Esophagus squamous epithelium (tissue), 4 donors: ENCODE data around the gene PRKCZ.

ENCODE experiments used
- POLR2A ChIP-seq, 4 donors: fragments of 450-650 bp; IDR thresholded peaks; one replicate each; pipeline ENCODE4 v1.6.1; 2017; ENCODE audit warnings: antibody characterized with exemption in 4 of 4, mild to moderate bottlenecking in 4 of 4, moderate library complexity in 3 of 4
- TF ChIP-seq, protein P1 (sequence below), 6 experiments: fragments of 450-650 bp in 4 of 6; fragments of 200-600 bp in 2 of 6; sonication (generic) in 2 of 6; IDR thresholded peaks; one replicate each; pipeline ENCODE4 v1.5.1; 2016 to 2019; ENCODE audit warnings: antibody characterized with exemption in 6 of 6, mild to moderate bottlenecking in 4 of 6, moderate library complexity in 4 of 6

DNA sequence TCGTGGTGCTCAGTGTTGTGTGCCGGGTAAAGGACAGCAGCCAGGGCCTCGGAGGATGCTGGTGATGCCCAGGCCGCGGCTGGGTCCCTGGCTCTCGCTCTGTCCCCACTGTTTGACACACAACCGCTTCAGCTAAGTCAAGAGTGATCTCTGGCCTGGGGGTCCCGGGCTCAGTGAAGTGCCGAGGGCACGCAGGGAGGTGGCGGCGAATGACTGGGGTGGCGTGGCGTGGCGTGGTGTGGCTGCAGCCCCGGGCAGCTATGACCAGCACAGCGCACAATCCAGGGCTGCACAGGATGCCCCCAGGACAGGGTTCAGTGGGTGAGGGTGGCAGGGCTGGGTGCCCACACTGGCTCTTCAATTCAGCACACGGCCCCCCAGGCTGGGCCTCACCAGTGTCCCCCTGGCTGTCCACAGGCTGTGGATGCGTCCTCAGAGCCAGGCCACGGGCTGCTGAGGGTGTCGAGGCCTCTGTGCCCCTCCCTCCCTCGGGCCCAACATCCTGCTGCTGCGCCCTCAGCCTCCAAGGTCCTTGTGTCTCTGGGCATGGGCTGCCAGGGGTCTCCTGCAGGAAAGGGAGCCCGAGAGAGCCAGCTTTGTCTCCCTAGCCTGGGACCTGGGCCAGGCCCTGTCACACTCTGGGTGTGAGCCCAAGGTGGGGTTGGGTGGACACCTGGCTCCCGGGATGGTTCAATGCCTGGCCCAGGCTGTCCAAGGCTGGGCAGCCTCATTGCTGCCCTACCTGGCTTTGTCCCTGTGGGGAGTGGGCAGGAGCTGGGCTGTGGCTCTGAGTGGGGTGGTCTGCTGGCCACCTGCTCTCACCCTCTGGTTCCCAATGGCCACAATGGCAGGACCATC lies 165.9 kb downstream of the PRKCZ start:
- TF ChIP-seq, protein P1, sequence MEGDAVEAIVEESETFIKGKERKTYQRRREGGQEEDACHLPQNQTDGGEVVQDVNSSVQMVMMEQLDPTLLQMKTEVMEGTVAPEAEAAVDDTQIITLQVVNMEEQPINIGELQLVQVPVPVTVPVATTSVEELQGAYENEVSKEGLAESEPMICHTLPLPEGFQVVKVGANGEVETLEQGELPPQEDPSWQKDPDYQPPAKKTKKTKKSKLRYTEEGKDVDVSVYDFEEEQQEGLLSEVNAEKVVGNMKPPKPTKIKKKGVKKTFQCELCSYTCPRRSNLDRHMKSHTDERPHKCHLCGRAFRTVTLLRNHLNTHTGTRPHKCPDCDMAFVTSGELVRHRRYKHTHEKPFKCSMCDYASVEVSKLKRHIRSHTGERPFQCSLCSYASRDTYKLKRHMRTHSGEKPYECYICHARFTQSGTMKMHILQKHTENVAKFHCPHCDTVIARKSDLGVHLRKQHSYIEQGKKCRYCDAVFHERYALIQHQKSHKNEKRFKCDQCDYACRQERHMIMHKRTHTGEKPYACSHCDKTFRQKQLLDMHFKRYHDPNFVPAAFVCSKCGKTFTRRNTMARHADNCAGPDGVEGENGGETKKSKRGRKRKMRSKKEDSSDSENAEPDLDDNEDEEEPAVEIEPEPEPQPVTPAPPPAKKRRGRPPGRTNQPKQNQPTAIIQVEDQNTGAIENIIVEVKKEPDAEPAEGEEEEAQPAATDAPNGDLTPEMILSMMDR (IDR thresholded peaks at IDR 0.05) = no peak
- TF ChIP-seq POLR2A (IDR thresholded peaks at IDR 0.05) = no peak
